DOHH2 (cell line): ENCODE results near the gene MEIS2.

Experiments used
- H3F3A ChIP-seq: fragments of 200-600 bp; sonication (generic), shearing (Covaris generic); 2 replicates; pipeline ENCODE4 v1.6.0; 2016; ENCODE audit warnings: antibody characterized with exemption, mild to moderate bottlenecking; ENCODE audit not compliant: control insufficient read depth, insufficient read depth
- H3K27ac ChIP-seq: fragments of 200-600 bp; sonication (generic); 2 replicates; pipeline ENCODE4 v1.5.1; 2014; ENCODE audit warnings: low read depth, mild to moderate bottlenecking, low read length, moderate library complexity
- H3K27me3 ChIP-seq: fragments of 200-600 bp; sonication (generic); 2 replicates; pipeline ENCODE4 v1.6.1; 2014; ENCODE audit warnings: mild to moderate bottlenecking, low read length, mixed read lengths; ENCODE audit not compliant: control insufficient read depth
- H3K36me3 ChIP-seq: fragments of 200-600 bp; sonication (generic); 2 replicates; pipeline ENCODE4 v1.6.1; 2014; ENCODE audit warnings: mild to moderate bottlenecking, low read length, moderate library complexity, mixed read lengths; ENCODE audit not compliant: control insufficient read depth
- H3K4me1 ChIP-seq: fragments of 200-600 bp; sonication (generic); 2 replicates; pipeline ENCODE4 v1.6.1; 2014; ENCODE audit warnings: mild to moderate bottlenecking, low read length, mixed read lengths; ENCODE audit not compliant: control insufficient read depth
- H3K4me2 ChIP-seq: fragments of 200-600 bp; sonication (generic); 2 replicates; pipeline ENCODE4 v1.6.0; 2014; ENCODE audit warnings: mild to moderate bottlenecking, low read length, moderate library complexity
- H3K4me3 ChIP-seq: fragments of 200-600 bp; sonication (generic); 2 replicates; pipeline ENCODE4 v1.5.1; 2014; ENCODE audit warnings: mild to moderate bottlenecking, low read length, mixed read lengths
- H3K79me2 ChIP-seq: fragments of 200-600 bp; sonication (generic); 2 replicates; pipeline ENCODE4 v1.6.1; 2014; ENCODE audit warnings: mild to moderate bottlenecking, low read length, mixed read lengths; ENCODE audit not compliant: control insufficient read depth
- H3K9me2 ChIP-seq: fragments of 200-600 bp; sonication (generic); replicated peaks from 2 replicates; pipeline ENCODE4 v1.6.1; 2014; ENCODE audit warnings: mild to moderate bottlenecking, low read length, mixed read lengths; ENCODE audit not compliant: control insufficient read depth
- H3K9me3 ChIP-seq: fragments of 200-600 bp; sonication (generic); 2 replicates; pipeline ENCODE4 v1.6.1; 2014; ENCODE audit warnings: antibody characterized with exemption, low read length, mixed read lengths; ENCODE audit not compliant: control insufficient read depth, insufficient read depth
- H4K20me1 ChIP-seq: fragments of 200-600 bp; sonication (generic); 2 replicates; pipeline ENCODE4 v1.6.0; 2014; ENCODE audit warnings: low read depth, mild to moderate bottlenecking, antibody characterized with exemption, low read length, moderate library complexity; ENCODE audit not compliant: control insufficient read depth, insufficient read depth
- EZH2phosphoT487 ChIP-seq: fragments of 200-600 bp; sonication (generic); IDR thresholded peaks from 2 replicates; pipeline ENCODE4 v1.6.1; 2017; ENCODE audit warnings: borderline replicate concordance, mild to moderate bottlenecking, antibody characterized with exemption, low read length, moderate library complexity, mixed read lengths
- TF ChIP-seq, protein P1 (sequence below): fragments of 200-600 bp; sonication (generic); IDR thresholded peaks from one replicate; pipeline ENCODE4 v1.5.1; 2014; ENCODE audit warnings: antibody characterized with exemption, mild to moderate bottlenecking, low read depth, low read length; ENCODE audit not compliant: poor library complexity, severe bottlenecking

The MEIS2 gene

GRCh38 chr15:36942248-36942827, 158.0 kb downstream of the MEIS2 start:
- H3K4me3 ChIP-seq: no peak overlapping the region
- H3K9me3 ChIP-seq: no peaks in the 10 kb centered on the region
- H3F3A ChIP-seq: no peaks in the 10 kb centered on the region
- H4K20me1 ChIP-seq: no peaks in the 10 kb centered on the region
- TF ChIP-seq, protein P1, sequence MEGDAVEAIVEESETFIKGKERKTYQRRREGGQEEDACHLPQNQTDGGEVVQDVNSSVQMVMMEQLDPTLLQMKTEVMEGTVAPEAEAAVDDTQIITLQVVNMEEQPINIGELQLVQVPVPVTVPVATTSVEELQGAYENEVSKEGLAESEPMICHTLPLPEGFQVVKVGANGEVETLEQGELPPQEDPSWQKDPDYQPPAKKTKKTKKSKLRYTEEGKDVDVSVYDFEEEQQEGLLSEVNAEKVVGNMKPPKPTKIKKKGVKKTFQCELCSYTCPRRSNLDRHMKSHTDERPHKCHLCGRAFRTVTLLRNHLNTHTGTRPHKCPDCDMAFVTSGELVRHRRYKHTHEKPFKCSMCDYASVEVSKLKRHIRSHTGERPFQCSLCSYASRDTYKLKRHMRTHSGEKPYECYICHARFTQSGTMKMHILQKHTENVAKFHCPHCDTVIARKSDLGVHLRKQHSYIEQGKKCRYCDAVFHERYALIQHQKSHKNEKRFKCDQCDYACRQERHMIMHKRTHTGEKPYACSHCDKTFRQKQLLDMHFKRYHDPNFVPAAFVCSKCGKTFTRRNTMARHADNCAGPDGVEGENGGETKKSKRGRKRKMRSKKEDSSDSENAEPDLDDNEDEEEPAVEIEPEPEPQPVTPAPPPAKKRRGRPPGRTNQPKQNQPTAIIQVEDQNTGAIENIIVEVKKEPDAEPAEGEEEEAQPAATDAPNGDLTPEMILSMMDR: no peak
- no peak for TF ChIP-seq EZH2phosphoT487
- H3K9me2 ChIP-seq: no peaks in the 10 kb centered on the region
- no peak overlapping the region for H3K4me2 ChIP-seq
- no peaks in the 10 kb centered on the region for H3K79me2 ChIP-seq
- H3K4me1 ChIP-seq: no peaks in the 10 kb centered on the region
- peaks cover 42% of the 10 kb centered on the region for H3K36me3 ChIP-seq
- H3K27ac ChIP-seq: no peak overlapping the region
- no peaks in the 10 kb centered on the region for H3K27me3 ChIP-seq

DNA sequence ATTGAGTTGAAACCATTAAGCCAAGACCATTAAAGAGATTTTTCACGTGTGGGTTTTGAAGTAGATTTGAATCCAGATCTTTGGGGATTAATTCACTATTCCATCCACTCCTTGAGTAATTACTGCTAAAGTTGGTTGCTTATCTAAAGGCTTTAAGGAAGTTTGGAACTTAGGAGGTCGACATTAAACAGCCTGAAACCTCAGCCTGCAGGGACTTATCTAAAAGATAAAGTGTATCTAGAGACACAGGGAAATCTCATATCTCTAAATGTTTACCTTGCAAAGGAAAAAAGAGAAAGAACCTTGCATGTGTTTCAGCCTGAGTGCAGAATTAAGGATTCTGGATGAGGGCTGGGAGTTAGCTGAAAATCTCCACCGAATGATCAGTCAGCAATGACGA, 158.6 kb downstream of the MEIS2 start:
- Histone ChIP-seq H3K9me3 (no peaks in the 10 kb centered on the region), H3K27ac (no peak overlapping the region), H3F3A (no peaks in the 10 kb centered on the region), H3K9me2 (no peaks in the 10 kb centered on the region), H3K27me3 (no peaks in the 10 kb centered on the region), H3K4me2 (no peak overlapping the region), H3K4me1 (no peaks in the 10 kb centered on the region), H3K79me2 (no peaks in the 10 kb centered on the region), H3K4me3 (no peak overlapping the region), H4K20me1 (no peaks in the 10 kb centered on the region), H3K36me3 (peaks cover 36% of the 10 kb centered on the region)
- no peak for TF ChIP-seq EZH2phosphoT487
- TF ChIP-seq, protein P1: no peak

DNA sequence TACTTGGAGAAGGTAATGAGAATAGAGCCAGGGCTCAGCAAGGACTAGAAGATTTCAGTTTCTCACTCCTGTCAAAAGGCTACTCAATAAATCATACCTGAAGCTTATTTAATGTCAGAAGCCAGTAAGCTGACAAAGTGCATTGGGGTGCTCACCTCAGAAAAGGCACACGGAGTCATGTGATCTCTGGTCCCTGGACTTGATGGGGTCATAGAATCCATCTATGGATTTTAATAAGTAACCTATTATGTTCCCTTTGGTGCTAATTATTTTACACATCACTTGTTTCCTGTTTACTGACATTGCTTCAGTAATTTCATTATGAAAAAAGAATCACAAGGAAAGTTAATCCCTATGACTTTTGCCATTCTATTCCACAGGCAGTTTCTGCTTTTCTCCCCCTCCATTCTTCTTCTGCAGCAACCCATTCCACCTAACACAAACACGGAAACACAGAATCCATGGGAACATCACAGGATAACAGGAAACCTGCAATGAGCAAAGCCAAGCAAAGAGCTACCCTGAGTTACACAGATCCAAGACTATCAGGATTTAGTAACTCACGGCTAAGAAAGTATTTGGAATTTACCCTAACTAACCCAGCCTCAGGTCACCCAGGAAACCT, 159.6 kb downstream of the MEIS2 start:
- Histone ChIP-seq H3K9me2 (no peaks in the 10 kb centered on the region), H3K27ac (no peak overlapping the region), H3K4me3 (no peak overlapping the region), H4K20me1 (no peaks in the 10 kb centered on the region), H3K4me1 (no peaks in the 10 kb centered on the region), H3K9me3 (no peaks in the 10 kb centered on the region), H3K79me2 (no peaks in the 10 kb centered on the region), H3K27me3 (no peaks in the 10 kb centered on the region), H3F3A (no peaks in the 10 kb centered on the region), H3K4me2 (no peak overlapping the region), H3K36me3 (peaks cover 34% of the 10 kb centered on the region)
- TF ChIP-seq EZH2phosphoT487: no peak
- TF ChIP-seq, protein P1: no peak
